Esophagus mucosa (tissue), 1 donor: ENCODE results near the gene GNB1L. TPM values are rescaled to one million over a fixed set of nuclear protein-coding genes. Genes with fewer than 3 reads are reported as not detected.

ENCODE experiments used
- ATAC-seq: fragments of 200-7000 bp; cut with Tn5 transposase; one replicate; pipeline ENCODE4 v1.9.1; 2020
- total RNA-seq: library from RNA; stranded (reverse); gene quantifications from one replicate; pipeline ENCODE4 v1.2.4, GENCODE V29; 2023
- donor health status: DM: yes; HTN: yes; CAD: no.

The GNB1L gene, protein sequence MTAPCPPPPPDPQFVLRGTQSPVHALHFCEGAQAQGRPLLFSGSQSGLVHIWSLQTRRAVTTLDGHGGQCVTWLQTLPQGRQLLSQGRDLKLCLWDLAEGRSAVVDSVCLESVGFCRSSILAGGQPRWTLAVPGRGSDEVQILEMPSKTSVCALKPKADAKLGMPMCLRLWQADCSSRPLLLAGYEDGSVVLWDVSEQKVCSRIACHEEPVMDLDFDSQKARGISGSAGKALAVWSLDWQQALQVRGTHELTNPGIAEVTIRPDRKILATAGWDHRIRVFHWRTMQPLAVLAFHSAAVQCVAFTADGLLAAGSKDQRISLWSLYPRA
- 3.9 TPM for total RNA-seq

DNA sequence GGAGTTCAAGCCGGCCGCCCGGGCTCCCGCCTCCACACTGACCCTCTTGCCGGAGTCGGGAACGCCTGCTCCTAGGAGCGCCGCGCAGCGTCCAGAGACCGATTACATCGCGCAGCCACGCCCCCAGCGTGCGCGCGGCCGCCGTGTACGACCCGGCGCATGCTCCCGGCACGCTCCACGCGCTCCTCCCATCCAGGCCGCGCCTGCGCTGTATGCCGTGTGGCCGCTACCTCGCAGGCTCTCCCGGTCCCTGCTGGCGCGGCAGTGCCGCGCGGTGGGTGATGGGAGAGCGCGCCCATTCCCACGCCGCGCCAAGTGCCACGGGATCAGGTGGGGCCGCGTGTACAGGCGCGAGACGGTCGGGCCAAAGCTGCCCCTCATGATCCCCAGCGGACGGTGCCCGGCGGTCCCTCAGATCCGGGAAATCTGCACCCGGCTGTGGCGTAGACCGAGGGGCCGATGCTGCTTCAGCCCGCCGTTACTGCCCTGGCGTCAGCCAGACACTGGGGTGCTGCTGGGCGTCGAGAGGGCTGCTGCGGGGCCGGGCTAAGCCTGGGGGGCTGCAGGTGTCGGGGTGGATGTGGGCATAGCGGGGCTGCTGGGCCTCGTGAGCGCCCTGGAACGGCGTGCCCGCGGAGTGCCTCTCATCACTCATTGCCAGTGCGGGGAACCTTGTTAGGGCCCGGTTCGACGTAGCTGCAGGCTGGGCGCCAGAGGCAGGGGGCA, at the start of gene GNB1L, which contains the start of gene RTL10:
Gene GNB1L, minus strand, starts transcription at position 97 of the 726 bp plus-strand sequence. CDS start 33,519 bp downstream, outside the sequence.
Gene RTL10, minus strand, starts transcription at position 97 of the 726 bp plus-strand sequence. CDS start 2,613 bp downstream, outside the sequence.
- ATAC-seq = peak; percentile 93

DNA sequence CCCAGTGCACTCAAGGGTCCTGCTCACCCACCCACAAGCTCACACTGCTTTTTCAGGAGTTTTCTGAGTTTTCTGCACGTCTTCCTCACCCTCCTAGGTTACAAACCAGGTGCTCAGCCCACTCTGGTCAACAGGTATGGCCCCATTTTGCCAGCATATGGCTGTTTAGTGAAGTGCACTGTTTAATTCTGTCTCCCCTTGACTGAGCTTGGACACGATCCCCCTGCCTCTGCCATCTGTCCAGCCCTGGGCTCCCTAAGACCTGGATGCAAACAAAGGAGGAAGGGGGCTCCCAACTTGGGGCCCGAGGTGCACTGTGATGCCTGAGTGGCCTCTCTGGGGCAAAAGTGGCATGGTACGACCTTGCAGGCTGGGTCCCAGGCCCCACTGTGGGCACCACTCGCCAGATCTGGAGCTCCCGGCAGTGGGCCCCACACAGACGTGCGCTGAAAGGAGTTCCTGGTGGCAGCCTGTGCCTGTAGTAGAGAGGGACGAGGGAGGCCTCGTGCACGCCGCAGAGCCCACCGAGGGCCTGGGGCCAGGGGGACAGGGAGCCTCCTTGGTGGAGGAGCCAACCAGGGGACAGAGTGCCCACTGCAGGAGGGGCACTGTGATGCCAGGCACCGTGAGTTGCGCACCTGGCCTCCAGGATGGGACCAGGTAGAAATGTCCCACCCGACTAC, 49.6 kb upstream of the GNB1L start:
- no peak for ATAC-seq

DNA sequence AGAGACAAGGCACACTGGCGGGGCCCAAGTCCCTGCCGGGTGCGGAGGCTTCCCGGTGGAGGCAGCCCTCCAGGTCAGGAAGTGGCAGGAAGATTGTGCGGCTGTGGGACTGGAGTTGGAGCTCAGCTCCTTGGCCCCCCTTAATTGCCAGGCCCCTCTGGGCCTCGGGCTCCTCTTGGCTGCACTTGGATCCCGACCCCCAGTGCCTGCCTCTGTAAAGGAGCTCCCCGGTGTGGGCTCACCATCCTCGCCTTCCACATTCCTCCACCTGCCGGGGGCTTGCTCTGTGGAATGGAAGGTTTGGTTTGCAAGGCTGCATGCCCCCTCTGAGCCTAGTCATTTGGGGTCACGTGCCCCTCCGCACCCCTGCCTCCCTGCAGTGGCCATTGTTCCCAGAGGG, 48.8 kb upstream of the GNB1L start:
- no peak for ATAC-seq

- ATAC-seq = no peak
These were observed 48.4 kb upstream of the GNB1L start for GRCh38 chr22:19903031-19903430.

DNA sequence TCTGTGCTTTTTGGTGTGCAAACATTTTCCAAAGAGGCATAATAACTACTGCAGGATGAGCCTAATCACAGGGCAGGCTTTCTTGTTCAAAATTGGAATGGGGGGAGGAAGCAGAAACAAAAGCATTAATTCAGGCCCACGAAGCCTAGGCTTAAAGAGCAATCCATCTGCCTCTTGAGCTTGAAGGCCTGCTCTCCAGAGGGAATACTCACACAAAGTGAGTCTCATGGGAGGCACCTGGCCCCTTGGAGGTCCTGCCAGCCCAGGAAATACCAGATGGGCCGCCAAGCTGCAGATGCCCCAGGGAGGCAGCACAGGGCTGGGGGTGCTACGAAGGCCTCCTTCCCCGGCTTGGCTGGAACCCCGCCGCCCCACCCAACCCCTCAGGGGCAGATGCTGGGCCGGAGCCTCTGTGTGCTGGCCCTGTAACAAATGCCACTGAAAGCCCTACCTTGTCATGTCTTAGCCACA, 47.6 kb upstream of the GNB1L start:
- ATAC-seq = no peak

- no peak for ATAC-seq
These were observed 47.0 kb upstream of the GNB1L start for GRCh38 chr22:19901577-19902244.

- ATAC-seq = no peak
These were observed 46.2 kb upstream of the GNB1L start for GRCh38 chr22:19900707-19901436.

DNA sequence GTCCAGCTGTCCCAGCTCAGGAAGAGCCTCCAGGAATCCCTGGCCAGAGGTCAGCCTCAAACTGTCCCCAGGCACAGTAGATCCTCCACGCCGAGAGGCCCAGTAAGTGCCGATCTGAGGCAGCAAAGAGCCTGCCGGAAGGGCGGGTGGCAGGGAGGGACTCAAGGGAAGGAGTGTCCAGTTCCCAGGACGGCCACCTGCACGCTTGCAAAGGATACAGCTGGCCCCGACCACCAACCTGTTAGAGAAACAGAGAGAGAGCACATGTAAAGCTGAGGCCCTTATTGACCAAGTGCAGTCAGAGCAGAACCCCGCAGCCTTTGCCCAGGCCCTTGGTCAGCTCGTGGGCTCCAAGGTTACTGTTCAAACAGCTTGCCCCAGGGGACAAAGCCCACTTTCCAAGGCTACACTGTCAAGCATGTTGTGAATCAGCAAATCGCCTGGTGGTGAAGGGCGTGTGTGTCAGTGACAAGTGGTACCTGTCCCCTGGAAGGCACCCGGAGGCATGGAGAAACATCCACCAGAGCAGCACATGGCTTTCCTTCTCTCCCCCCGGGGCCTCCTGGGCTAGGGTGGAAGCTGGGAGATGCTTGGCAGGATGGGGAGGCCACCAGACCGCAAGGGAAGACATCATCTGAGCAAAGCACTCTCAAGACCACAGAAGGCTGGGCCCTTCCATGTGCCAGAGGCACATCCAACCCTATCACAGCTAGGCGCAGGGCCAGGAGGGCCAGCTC, 44.3 kb upstream of the GNB1L start:
- no peak for ATAC-seq

GRCh38 chr22:19898145-19898544, 43.5 kb upstream of the GNB1L start:
- ATAC-seq = no peak

- ATAC-seq = no peak
These were observed 43.1 kb upstream of the GNB1L start for GRCh38 chr22:19897726-19898125.

DNA sequence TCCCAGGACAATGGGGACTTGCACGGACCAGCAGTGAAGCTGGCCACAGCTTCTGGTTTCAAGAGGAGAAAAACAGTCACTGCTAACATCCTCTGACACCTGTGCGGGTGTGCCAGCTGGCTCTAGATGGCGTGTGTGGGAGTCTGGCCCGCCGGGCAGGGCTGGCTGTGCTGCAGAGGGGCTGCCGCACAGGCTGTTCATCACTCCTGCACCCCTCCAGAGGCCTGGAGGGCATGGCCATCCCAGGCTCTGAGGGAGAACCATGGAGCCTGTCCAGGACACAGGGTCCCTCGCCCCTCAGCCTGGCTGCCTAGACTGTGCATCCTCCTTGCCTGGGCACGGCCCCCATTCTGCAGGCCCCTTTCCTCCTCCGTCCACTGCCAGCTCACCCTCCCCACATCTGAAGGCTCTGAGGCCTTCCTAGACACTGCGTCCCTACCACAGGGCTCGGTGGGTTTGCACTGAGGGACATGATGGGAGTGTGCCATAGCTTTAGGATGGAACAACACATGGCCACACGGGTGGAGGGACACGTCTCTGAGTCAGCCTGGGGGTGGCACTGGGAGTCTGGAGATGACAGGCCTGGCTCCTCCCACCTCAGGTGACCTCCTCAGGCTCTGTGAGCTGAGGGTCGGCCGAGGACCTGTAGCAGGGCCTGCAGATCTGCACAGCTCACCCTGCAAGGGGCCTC, 42.1 kb upstream of the GNB1L start:
- peak; percentile 26 for ATAC-seq

GRCh38 chr22:19895160-19895849, 40.6 kb upstream of the GNB1L start:
- ATAC-seq = no peak

- no peak for ATAC-seq
These were observed 38.7 kb upstream of the GNB1L start for GRCh38 chr22:19893363-19893762.

GRCh38 chr22:19892925-19893324, 38.3 kb upstream of the GNB1L start:
- ATAC-seq = no peak

GRCh38 chr22:19892257-19892879, 37.7 kb upstream of the GNB1L start:
- peak; percentile 7 for ATAC-seq

DNA sequence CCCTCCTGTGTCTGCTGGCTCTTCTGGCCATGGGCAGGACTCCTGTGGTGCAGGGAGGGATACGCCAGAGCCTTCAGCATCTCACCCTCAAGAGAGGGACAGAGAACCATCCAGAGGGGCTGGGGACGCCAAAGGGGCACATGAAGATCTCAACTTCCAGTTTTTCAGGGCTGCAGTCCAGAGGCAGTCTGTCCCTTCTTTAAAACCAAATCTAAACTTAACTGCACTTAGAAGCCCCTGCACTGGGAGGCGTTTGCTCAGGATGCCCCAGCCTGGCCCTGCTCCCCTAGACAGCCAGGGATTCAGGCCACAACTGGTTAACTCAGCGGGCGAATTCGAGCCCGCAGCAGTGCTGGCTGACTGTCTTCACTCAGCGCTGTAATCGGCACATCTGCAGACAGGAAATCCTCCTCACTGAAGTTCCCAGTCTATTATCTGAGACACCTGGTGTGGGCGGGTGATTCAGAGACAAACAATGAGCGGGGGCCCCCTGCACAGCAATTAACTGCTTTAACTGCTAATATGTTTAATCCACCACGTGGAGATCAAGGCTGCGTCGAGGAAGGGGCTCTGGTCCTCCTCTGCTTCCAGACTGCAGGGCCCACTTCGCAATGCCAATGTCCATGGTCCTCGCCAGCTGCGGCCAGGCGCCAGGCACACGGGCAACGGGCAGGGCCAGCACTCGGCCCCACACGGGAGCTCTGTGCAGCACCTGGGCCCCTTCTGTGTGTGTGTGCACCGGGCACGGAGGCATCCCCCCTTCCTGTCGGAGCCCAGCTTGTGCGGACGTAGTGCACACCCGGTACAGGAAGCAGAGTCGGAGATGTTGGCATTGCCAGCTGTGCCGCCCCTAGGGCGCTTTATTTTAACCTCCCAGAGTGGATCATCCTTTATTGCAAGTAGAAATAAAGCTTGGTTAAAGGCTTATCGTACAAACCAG, 36.9 kb upstream of the GNB1L start:
- peak; percentile 51 for ATAC-seq

- no peak for ATAC-seq
These were observed 36.0 kb upstream of the GNB1L start for GRCh38 chr22:19890502-19891316.
